Neural cell (in vitro differentiated cells): ENCODE results near the gene GAP43.

Source experiments
- CTCF ChIP-seq: fragments of 450-650 bp; IDR thresholded peaks from 2 replicates; pipeline ENCODE4 v1.5.1; 2014; ENCODE audit warnings: antibody characterized with exemption, mild to moderate bottlenecking, moderate library complexity; ENCODE audit not compliant: poor library complexity, severe bottlenecking
- EZH2 ChIP-seq: fragments of 200-600, 300-800 bp; shearing (Covaris generic), sonication (generic); IDR thresholded peaks from 2 replicates; pipeline ENCODE4 v1.6.1; 2014; ENCODE audit warnings: antibody characterized with exemption, low read length, borderline replicate concordance, mild to moderate bottlenecking; ENCODE audit not compliant: insufficient read depth, poor library complexity, severe bottlenecking
- POLR2AphosphoS5 ChIP-seq: IDR thresholded peaks from 2 replicates; pipeline ENCODE4 v1.6.1; 2012

DNA sequence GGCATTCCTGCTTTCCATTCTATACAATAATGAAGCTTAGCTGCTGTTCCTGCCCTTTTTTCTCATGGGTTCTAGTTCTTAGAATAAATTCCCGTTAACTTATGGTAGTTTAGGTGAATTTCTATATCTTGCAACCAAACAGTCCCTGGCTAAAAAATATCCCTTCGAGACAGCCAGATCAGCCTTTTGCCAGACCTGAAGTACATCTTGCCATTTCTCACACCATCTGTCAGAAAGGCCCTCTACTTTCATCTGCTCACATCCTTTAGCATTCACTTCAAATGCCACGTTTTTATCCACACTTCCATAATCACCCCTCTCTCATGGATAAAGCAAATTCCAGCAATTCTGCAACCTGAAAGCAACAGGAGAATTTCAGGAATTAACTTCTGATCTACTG, 145.4 kb downstream of the GAP43 start:
- no peak for TF ChIP-seq CTCF
- no peak for TF ChIP-seq POLR2AphosphoS5
- TF ChIP-seq EZH2, result no peak
